Bronchial smooth muscle cell (primary cell): Measurements from ENCODE around the gene CRYBG2. TPM values are rescaled to one million over a fixed set of nuclear protein-coding genes. Genes with fewer than 3 reads are reported as not detected.

Experiments used
- total RNA-seq: library from RNA; depleted of rRNA; stranded (reverse); fragments of >200 nt; gene quantifications from 2 replicates; pipeline ENCODE4 v1.2.1, GENCODE V29; 2014

CRYBG2 gene
- under 0.01 TPM in 1 of 2 replicates, not detected in the other for total RNA-seq

GRCh38 chr1:26353976-26354820, at the start of gene CRYBG2:
Gene CRYBG2, minus strand, starts transcription at chr1:26354130. Its CDS starts 7,473 bp downstream, at chr1:26346657.

GRCh38 chr1:26372611-26373010, 18.7 kb upstream of the CRYBG2 start, which contains the start of gene ZNF683:
Gene ZNF683, minus strand, starts transcription at chr1:26372750. Its CDS starts 4,179 bp downstream, at chr1:26368571.

GRCh38 chr1:26317612-26318337, 36.2 kb downstream of the CRYBG2 start, which contains the start of gene CD52:
Gene CD52, plus strand, starts transcription at chr1:26317958. Its CDS starts 60 bp downstream, at chr1:26318018.

GRCh38 chr1:26306290-26307229, 47.4 kb downstream of the CRYBG2 start, which contains the start of gene UBXN11:
Gene UBXN11, minus strand, starts transcription at chr1:26306636. Its CDS starts 3,753 bp downstream, at chr1:26302883.

GRCh38 chr1:26279456-26280332, 74.2 kb downstream of the CRYBG2 start, which contains the start of gene SH3BGRL3:
Gene SH3BGRL3, plus strand, starts transcription at chr1:26280086. Its CDS starts 70 bp downstream, at chr1:26280156.

Other genes with a start within 250 kb of the CRYBG2 start
- 3.4 and 3.9 TPM in 2 replicates for gene PDIK1L, start 242.3 kb downstream of the CRYBG2 start, total RNA-seq
- not detected in 2 replicates for gene FAM110D, start 195.1 kb downstream of the CRYBG2 start, total RNA-seq
- gene C1orf232, start 185.2 kb downstream of the CRYBG2 start, total RNA-seq = not detected in 2 replicates
- gene ZNF593, start 184.2 kb downstream of the CRYBG2 start, total RNA-seq = 16.1 and 25.8 TPM in 2 replicates
- gene ZNF593OS, start 182.3 kb downstream of the CRYBG2 start, total RNA-seq = not detected in 2 replicates
- not detected in 2 replicates for gene CNKSR1, start 176.6 kb downstream of the CRYBG2 start, total RNA-seq
- gene CATSPER4, start 163.5 kb downstream of the CRYBG2 start, total RNA-seq = not detected in 2 replicates
- 2.7 and 3.8 TPM in 2 replicates for gene CEP85, start 119.9 kb downstream of the CRYBG2 start, total RNA-seq
- gene SH3BGRL3, start 74.0 kb downstream of the CRYBG2 start, total RNA-seq = 31.1 and 52.8 TPM in 2 replicates
- gene UBXN11, start 47.5 kb downstream of the CRYBG2 start, total RNA-seq = 5.2 and 7.5 TPM in 2 replicates
- not detected in 2 replicates for gene CD52, start 36.2 kb downstream of the CRYBG2 start, total RNA-seq
- not detected in 2 replicates for gene ZNF683, start 18.6 kb upstream of the CRYBG2 start, total RNA-seq
- under 0.01 TPM in 1 of 2 replicates, not detected in the other for gene LIN28A, start 56.7 kb upstream of the CRYBG2 start, total RNA-seq
- gene DHDDS, start 78.2 kb upstream of the CRYBG2 start, total RNA-seq = 52.0 and 53.4 TPM in 2 replicates
- 133 and 190 TPM in 2 replicates for gene HMGN2, start 118.3 kb upstream of the CRYBG2 start, total RNA-seq
- gene RPS6KA1, start 175.6 kb upstream of the CRYBG2 start, total RNA-seq = 0.52 and 1.7 TPM in 2 replicates